ENCODE data around the gene MYRF. TPM values are rescaled to one million over a fixed set of nuclear protein-coding genes. Genes with fewer than 3 reads are reported as not detected.
A peak's percentile ranks its signal among the peaks of the same experiment; 100 is the strongest.

Gene MYRF
- total and polyA plus RNA-seq, 2 of the 13 experiments (the other 11 are each of a cell fraction or from before 2014, with no cell fraction given), result 10.2 to 25.9 TPM

- Histone ChIP-seq H3K9ac (ENCODE audit: insufficient read depth, low read depth, low read length) (no peak overlapping the region), H2AFZ (ENCODE audit: low read length) (no peak overlapping the region), H3K9me3 (ENCODE audit: low read length) (no peaks in the 10 kb centered on the region), H3K27ac (ENCODE audit: extremely low read length, insufficient read depth, low read length) (peak overlapping the region; percentile 55), H4K20me1 (ENCODE audit: insufficient read depth, low read length) (no peaks in the 10 kb centered on the region), H3K4me2 (ENCODE audit: low read depth, low read length) (peak overlapping the region; percentile 24; the same call in 1 of the 2 replicates), H3K27me3 (ENCODE audit: control insufficient read depth in 1 of 2, insufficient read depth in 2 of 2, low read length in 2 of 2) (no peaks in the 10 kb centered on the region; a peak in 1 of 5 replicates), H3K4me3 (replicated peaks in 1 of 3; ENCODE audit: insufficient read depth in 1 of 3, low read depth in 2 of 3, low read length in 3 of 3) (no peak overlapping the region), H3K4me1 (ENCODE audit: insufficient read depth, low read length) (peaks cover 33% of the 10 kb centered on the region), H3K79me2 (ENCODE audit: insufficient read depth, low read length) (peaks cover 15% of the 10 kb centered on the region), H3K36me3 (replicated peaks in 1 of 2; ENCODE audit: control insufficient read depth in 1 of 2, insufficient read depth in 2 of 2, low read length in 2 of 2) (no peaks in the 10 kb centered on the region)
- WGBS (ENCODE audit: low lambda C conversion rate), result 88% methylated on average over 2 of the region's 2 CpGs
- FAIRE-seq, result no peak
- ATAC-seq, result no peak
- peak; percentile 33 for DNase-seq (ENCODE audit: low spot score)
- TF ChIP-seq NR0B2 (CRISPR knock-in tag; IDR thresholded peaks at IDR 0.05) (no peak), MAFK (conservative IDR thresholded peaks at IDR 0.05 in 1 of 2, IDR thresholded peaks at IDR 0.05 in 1 of 2; ENCODE audit: low read length in 2 of 2) (peak in 1 of 2 experiments; percentile 17; a peak in 1 of 4 replicates)
- intact Hi-C loops (cut with micrococcal nuclease; ENCODE audit: unreplicated experiment) (no loop called here), in situ Hi-C loops (cut with HindIII; ENCODE audit: extremely low pct_ligation_motif_present, low pct_unique_long_range_greater_than_20kb) (no loop called here)
- no TSS peak for BruUV-seq (replicated peaks)
- ChIA-PET POLR2A (interaction anchor here (0.6 kb wide), 1 partner anchor 135 kb away, joined by 3 read pairs; no protein-coding TSS in a partner anchor), CTCF (ENCODE audit: low intra/inter-chr PET ratio, low total read pairs) (no interaction called here)
Measured at GRCh38 chr11:61820174-61820573, 67.7 kb downstream of the MYRF start.

- ChIA-PET CTCF (ENCODE audit: low intra/inter-chr PET ratio, low total read pairs) (no interaction called here), POLR2A (no interaction called here)
- no peaks in the 10 kb centered on the region for H4K20me1 ChIP-seq (ENCODE audit: insufficient read depth, low read length)
- H3K4me2 ChIP-seq (ENCODE audit: low read depth, low read length), result no peak overlapping the region
- WGBS (ENCODE audit: low lambda C conversion rate), result 91% methylated on average over 21 of the region's 23 CpGs
- no peaks in the 10 kb centered on the region for H3K9me3 ChIP-seq (ENCODE audit: low read length)
- no peaks in the 10 kb centered on the region for H3K27me3 ChIP-seq (ENCODE audit: control insufficient read depth in 1 of 2, insufficient read depth in 2 of 2, low read length in 2 of 2)
- peaks cover 33% of the 10 kb centered on the region for H3K79me2 ChIP-seq (ENCODE audit: insufficient read depth, low read length)
- FAIRE-seq (no peak), DNase-seq (ENCODE audit: low spot score) (no peak), ATAC-seq (no peak)
- peaks cover 41% of the 10 kb centered on the region for H3K4me1 ChIP-seq (ENCODE audit: insufficient read depth, low read length)
- no peak overlapping the region for H2AFZ ChIP-seq (ENCODE audit: low read length)
- BruUV-seq (replicated peaks), result no TSS peak
- no peaks in the 10 kb centered on the region for H3K36me3 ChIP-seq (replicated peaks in 1 of 2; ENCODE audit: control insufficient read depth in 1 of 2, insufficient read depth in 2 of 2, low read length in 2 of 2)
- intact Hi-C loops (cut with micrococcal nuclease; ENCODE audit: unreplicated experiment) (no loop called here), in situ Hi-C loops (cut with HindIII; ENCODE audit: extremely low pct_ligation_motif_present, low pct_unique_long_range_greater_than_20kb) (no loop called here)
- no peak overlapping the region for H3K4me3 ChIP-seq (replicated peaks in 1 of 3; ENCODE audit: insufficient read depth in 1 of 3, low read depth in 2 of 3, low read length in 3 of 3)
- peak overlapping the region; percentile 74 for H3K27ac ChIP-seq (ENCODE audit: extremely low read length, insufficient read depth, low read length)
- TF ChIP-seq ZNF501 (CRISPR knock-in tag; IDR thresholded peaks at IDR 0.05) (peak; percentile 2; the same call in 1 of the 2 replicates), ZNF768 (CRISPR knock-in tag; IDR thresholded peaks at IDR 0.05) (0 out of 2 replicates have a peak, but pooled peaks have one; percentile 15), RFX1 (IDR thresholded peaks at IDR 0.05) (no peak)
- H3K9ac ChIP-seq (ENCODE audit: insufficient read depth, low read depth, low read length), result 0 out of 2 replicates have a peak overlapping the region, but pooled peaks have one; percentile 4
Measured at GRCh38 chr11:61826930-61827570, 74.6 kb downstream of the MYRF start.

All from HepG2 (cell line).